ENCODE results near the gene PML.
"Not testable (repeated sequence)": the region's sequence is repeated elsewhere in the genome, so short reads cannot be mapped to it uniquely, and the experiment has no call there.

Gene PML

GRCh38 chr15:74041777-74042435 lies 47.4 kb downstream of the PML start:
- H3K4me3 Mint-ChIP-seq = no peak overlapping the region
- H3K4me1 Mint-ChIP-seq (ENCODE audit: low read depth) = no peaks in the 10 kb centered on the region
- H3K36me3 Mint-ChIP-seq (ENCODE audit: low read depth) = peaks cover 29% of the 10 kb centered on the region
- no peak for DNase-seq
- H3K27ac Mint-ChIP-seq = peak overlapping the region; percentile 2
- no peaks in the 10 kb centered on the region for H3K9me3 Mint-ChIP-seq
- H3K27me3 Mint-ChIP-seq = no peaks in the 10 kb centered on the region

DNA sequence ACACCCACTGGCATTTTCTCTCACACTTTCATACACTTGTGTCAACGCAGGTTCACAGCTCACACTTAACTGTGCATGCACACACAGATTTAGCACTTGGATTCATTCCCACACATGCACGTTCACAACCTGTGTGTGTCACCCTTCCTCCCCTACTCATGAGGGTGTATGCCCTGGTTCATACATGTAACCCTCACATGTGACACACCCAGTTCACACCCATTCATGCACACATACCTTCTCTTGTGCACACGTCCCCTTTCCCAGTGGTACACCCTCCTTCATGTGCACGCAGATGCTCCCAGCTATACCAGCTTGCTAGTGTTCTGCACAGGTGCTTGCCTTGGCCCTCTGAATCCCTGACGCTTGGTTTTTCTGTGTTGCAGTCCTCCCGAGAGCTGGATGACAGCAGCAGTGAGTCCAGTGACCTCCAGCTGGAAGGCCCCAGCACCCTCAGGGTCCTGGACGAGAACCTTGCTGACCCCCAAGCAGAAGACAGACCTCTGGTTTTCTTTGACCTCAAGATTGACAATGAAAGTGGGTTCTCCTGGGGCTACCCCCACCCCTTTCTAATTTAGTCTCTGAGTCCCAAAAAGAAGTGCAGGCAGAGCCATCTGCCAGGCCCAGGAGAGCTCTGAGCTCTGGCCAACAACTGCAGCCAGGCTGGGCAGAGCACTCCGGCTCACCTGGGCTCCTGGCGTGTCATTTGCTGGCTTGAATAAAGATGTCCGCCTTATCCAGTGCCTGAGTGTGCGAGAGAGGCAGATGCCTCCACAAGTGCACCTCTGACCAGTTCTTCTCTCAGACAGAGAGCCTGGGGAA lies 48.3 kb downstream of the PML start:
- Mint-ChIP-seq H3K4me1 (ENCODE audit: low read depth) (peaks cover 3% of the 10 kb centered on the region), H3K36me3 (ENCODE audit: low read depth) (peaks cover 20% of the 10 kb centered on the region), H3K27ac (peak overlapping the region; percentile 1), H3K4me3 (no peak overlapping the region), H3K9me3 (no peaks in the 10 kb centered on the region), H3K27me3 (no peaks in the 10 kb centered on the region)
- no peak for DNase-seq

DNA sequence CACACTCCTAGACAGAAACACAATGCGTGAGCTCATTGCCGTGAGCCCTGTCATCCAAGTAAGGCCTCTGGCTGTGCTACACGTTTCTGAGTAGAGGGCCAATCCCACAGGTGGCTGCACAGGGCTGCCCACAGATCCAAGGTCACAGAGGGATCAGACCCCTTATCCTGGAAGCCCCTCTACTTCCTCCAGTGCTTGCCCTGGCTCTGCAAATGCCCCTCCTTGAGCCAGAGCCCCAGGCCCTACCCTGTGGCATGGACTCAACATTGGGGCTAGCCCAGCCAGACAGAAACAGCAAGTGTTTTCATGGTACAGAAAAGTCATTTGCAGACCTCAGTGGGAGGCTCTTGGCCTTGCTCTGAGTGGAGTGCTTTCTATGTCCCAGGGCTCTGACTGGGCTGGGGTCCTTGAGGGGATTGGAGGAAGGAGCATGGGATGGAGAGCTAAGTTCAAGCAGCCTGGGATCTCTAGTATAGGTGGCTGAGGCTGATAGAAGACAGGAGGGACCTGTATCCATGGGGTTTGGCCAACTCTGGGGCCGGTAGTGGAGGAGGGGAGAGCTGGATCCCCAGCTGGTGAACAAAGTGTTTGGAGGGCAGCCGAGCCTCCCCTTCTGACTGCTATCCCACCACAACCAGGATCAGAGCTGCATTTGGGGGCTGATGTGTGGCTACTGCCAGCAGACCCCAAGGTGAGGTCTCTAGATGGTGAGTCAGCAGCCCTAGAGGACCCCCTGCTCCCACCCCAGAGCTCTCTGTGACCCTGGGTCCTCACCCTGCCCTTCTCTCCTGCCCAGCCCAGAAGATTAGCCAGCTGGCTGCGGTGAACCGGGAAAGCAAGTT lies 49.1 kb downstream of the PML start:
- H3K4me3 Mint-ChIP-seq = no peak overlapping the region
- DNase-seq = no peak
- H3K4me1 Mint-ChIP-seq (ENCODE audit: low read depth) = peaks cover 8% of the 10 kb centered on the region
- H3K36me3 Mint-ChIP-seq (ENCODE audit: low read depth) = peaks cover 17% of the 10 kb centered on the region
- H3K27me3 Mint-ChIP-seq = no peaks in the 10 kb centered on the region
- no peaks in the 10 kb centered on the region for H3K9me3 Mint-ChIP-seq
- H3K27ac Mint-ChIP-seq = peak overlapping the region; percentile 3

DNA sequence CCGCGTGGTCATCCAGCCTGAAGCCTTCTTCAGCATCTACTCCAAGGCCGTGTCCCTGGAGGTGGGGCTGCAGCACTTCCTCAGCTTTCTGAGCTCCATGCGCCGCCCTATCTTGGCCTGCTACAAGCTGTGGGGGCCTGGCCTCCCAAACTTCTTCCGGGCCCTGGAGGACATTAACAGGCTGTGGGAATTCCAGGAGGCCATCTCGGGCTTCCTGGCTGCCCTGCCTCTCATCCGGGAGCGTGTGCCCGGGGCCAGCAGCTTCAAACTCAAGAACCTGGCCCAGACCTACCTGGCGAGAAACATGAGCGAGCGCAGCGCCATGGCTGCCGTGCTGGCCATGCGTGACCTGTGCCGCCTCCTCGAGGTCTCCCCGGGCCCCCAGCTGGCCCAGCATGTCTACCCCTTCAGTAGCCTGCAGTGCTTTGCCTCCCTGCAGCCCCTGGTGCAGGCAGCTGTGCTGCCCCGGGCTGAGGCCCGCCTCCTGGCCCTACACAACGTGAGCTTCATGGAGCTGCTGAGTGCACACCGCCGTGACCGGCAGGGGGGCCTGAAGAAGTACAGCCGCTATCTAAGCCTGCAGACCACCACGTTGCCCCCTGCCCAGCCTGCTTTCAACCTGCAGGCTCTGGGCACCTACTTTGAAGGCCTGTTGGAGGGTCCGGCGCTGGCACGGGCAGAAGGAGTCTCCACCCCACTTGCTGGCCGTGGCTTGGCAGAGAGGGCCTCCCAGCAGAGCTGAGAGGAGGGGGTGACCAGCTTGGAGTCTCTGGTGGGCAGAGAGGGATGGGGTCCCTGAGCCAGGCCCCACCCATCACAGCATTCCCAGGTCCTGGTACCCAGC lies 50.0 kb downstream of the PML start:
- H3K4me3 Mint-ChIP-seq = no peak overlapping the region
- peaks cover 17% of the 10 kb centered on the region for H3K36me3 Mint-ChIP-seq (ENCODE audit: low read depth)
- no peaks in the 10 kb centered on the region for H3K9me3 Mint-ChIP-seq
- peaks cover 8% of the 10 kb centered on the region for H3K4me1 Mint-ChIP-seq (ENCODE audit: low read depth)
- H3K27me3 Mint-ChIP-seq = no peaks in the 10 kb centered on the region
- H3K27ac Mint-ChIP-seq = no peak overlapping the region
- DNase-seq = no peak

GRCh38 chr15:74045184-74045583 lies 50.7 kb downstream of the PML start:
- DNase-seq = no peak
- Mint-ChIP-seq H3K27me3 (no peaks in the 10 kb centered on the region), H3K4me3 (no peak overlapping the region), H3K4me1 (ENCODE audit: low read depth) (peaks cover 8% of the 10 kb centered on the region), H3K36me3 (ENCODE audit: low read depth) (peaks cover 17% of the 10 kb centered on the region), H3K27ac (peak overlapping the region; percentile 37), H3K9me3 (no peaks in the 10 kb centered on the region)

- no peaks in the 10 kb centered on the region for H3K9me3 Mint-ChIP-seq
- no peak for DNase-seq
- no peak overlapping the region for H3K4me3 Mint-ChIP-seq
- peaks cover 17% of the 10 kb centered on the region for H3K36me3 Mint-ChIP-seq (ENCODE audit: low read depth)
- H3K27ac Mint-ChIP-seq = no peak overlapping the region
- peaks cover 8% of the 10 kb centered on the region for H3K4me1 Mint-ChIP-seq (ENCODE audit: low read depth)
- H3K27me3 Mint-ChIP-seq = no peaks in the 10 kb centered on the region
Observed at GRCh38 chr15:74045636-74046274, 51.2 kb downstream of the PML start.

- Mint-ChIP-seq H3K36me3 (ENCODE audit: low read depth) (peaks cover 17% of the 10 kb centered on the region), H3K9me3 (no peaks in the 10 kb centered on the region), H3K4me3 (no peak overlapping the region), H3K27me3 (no peaks in the 10 kb centered on the region), H3K27ac (no peak overlapping the region), H3K4me1 (ENCODE audit: low read depth) (peaks cover 8% of the 10 kb centered on the region)
- DNase-seq = no peak
Observed at GRCh38 chr15:74046275-74046674, 51.8 kb downstream of the PML start.

- H3K27ac Mint-ChIP-seq = no peak overlapping the region
- H3K27me3 Mint-ChIP-seq = no peaks in the 10 kb centered on the region
- no peaks in the 10 kb centered on the region for H3K9me3 Mint-ChIP-seq
- H3K36me3 Mint-ChIP-seq (ENCODE audit: low read depth) = peaks cover 4% of the 10 kb centered on the region
- no peak for DNase-seq
- no peak overlapping the region for H3K4me3 Mint-ChIP-seq
- peaks cover 18% of the 10 kb centered on the region for H3K4me1 Mint-ChIP-seq (ENCODE audit: low read depth)
Observed at GRCh38 chr15:74050127-74050526, 55.6 kb downstream of the PML start.

- no peak overlapping the region for H3K4me3 Mint-ChIP-seq
- H3K9me3 Mint-ChIP-seq = no peaks in the 10 kb centered on the region
- no peaks in the 10 kb centered on the region for H3K27me3 Mint-ChIP-seq
- H3K4me1 Mint-ChIP-seq (ENCODE audit: low read depth) = peaks cover 18% of the 10 kb centered on the region
- no peak overlapping the region for H3K27ac Mint-ChIP-seq
- no peak for DNase-seq
- H3K36me3 Mint-ChIP-seq (ENCODE audit: low read depth) = no peaks in the 10 kb centered on the region
Observed at GRCh38 chr15:74050556-74051234, 56.2 kb downstream of the PML start.

- H3K27ac Mint-ChIP-seq, H3K4me3 Mint-ChIP-seq: not testable (repeated sequence)
- H3K4me1 Mint-ChIP-seq (ENCODE audit: low read depth) = peaks cover 18% of the 10 kb centered on the region
Observed at GRCh38 chr15:74052271-74053260, 58.0 kb downstream of the PML start.

DNA sequence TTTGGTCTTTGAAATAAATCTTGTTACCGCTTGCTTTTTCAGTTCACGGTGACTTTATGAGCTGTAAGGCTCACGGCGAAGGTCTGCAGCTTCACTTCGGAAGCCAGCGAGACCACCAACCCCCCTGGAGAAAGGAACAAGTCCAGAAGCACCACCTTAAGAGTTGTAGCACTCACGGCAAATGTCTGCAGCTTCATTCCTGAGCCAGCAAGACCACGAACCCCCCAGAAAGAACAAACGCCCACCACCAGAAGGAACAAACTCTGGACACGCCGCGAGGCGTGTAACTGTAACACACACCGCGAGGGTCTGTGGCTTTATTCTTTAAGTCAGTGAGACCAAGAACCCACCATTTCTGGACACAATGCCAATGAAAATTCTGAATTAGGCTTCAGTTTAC lies 59.0 kb downstream of the PML start:
- H3K27ac Mint-ChIP-seq = no peak overlapping the region
- H3K4me1 Mint-ChIP-seq (ENCODE audit: low read depth) = peaks cover 10% of the 10 kb centered on the region
- no peak for DNase-seq
- no peak overlapping the region for H3K4me3 Mint-ChIP-seq
- H3K9me3 Mint-ChIP-seq = no peaks in the 10 kb centered on the region
- no peaks in the 10 kb centered on the region for H3K36me3 Mint-ChIP-seq (ENCODE audit: low read depth)
- H3K27me3 Mint-ChIP-seq = no peaks in the 10 kb centered on the region

More at GRCh38 chr15:74052271-74053260, 58.0 kb downstream of the PML start:
- not testable (repeated sequence) for H3K9me3 Mint-ChIP-seq; H3K36me3 Mint-ChIP-seq (ENCODE audit: low read depth); DNase-seq; H3K27me3 Mint-ChIP-seq

- H3K9me3 Mint-ChIP-seq = no peaks in the 10 kb centered on the region
- DNase-seq = peak; percentile 77
- no peaks in the 10 kb centered on the region for H3K36me3 Mint-ChIP-seq (ENCODE audit: low read depth)
- no peak overlapping the region for H3K4me3 Mint-ChIP-seq
- no peak overlapping the region for H3K27ac Mint-ChIP-seq
- peaks cover 13% of the 10 kb centered on the region for H3K4me1 Mint-ChIP-seq (ENCODE audit: low read depth)
- no peaks in the 10 kb centered on the region for H3K27me3 Mint-ChIP-seq
Observed at GRCh38 chr15:74053941-74054529, 59.5 kb downstream of the PML start.

Measured in activated T-cell treated with anti-CD3 and anti-CD28 coated beads, Interleukin-2, amount 50 U/mL, for 24 hours (primary cell).